GM18508 (cell line): ENCODE results near the gene ATP1B4.
"Not testable (repeated sequence)": the region's sequence is repeated elsewhere in the genome, so short reads cannot be mapped to it uniquely, and the experiment has no call there.

Experiments
- ATAC-seq: cut with Tn5 transposase; IDR thresholded peaks from one replicate; pipeline ENCODE4 v1.9.1; 2021; ENCODE audit warnings: moderate number of reproducible peaks; ENCODE audit not compliant: insufficient read depth, unreplicated experiment

ATP1B4 gene

GRCh38 chrX:120361764-120362305 lies at the start of gene ATP1B4:
ATP1B4 (plus strand) TSS chrX:120362089; CDS start chrX:120362169, 80 bp downstream.
- no peak for ATAC-seq

GRCh38 chrX:120315776-120316175 lies 46.1 kb upstream of the ATP1B4 start:
- no peak for ATAC-seq

GRCh38 chrX:120316587-120317283 lies 45.2 kb upstream of the ATP1B4 start:
- no peak for ATAC-seq

- no peak for ATAC-seq
Measured at GRCh38 chrX:120318411-120318810, 43.5 kb upstream of the ATP1B4 start.

GRCh38 chrX:120321520-120322281 lies 40.2 kb upstream of the ATP1B4 start:
- no peak for ATAC-seq

GRCh38 chrX:120331116-120331515 lies 30.8 kb upstream of the ATP1B4 start:
- ATAC-seq, result no peak

GRCh38 chrX:120332394-120332793 lies 29.5 kb upstream of the ATP1B4 start:
- no peak for ATAC-seq

GRCh38 chrX:120334151-120334550 lies 27.7 kb upstream of the ATP1B4 start:
- no peak for ATAC-seq

GRCh38 chrX:120334603-120335002 lies 27.3 kb upstream of the ATP1B4 start:
- no peak for ATAC-seq

- ATAC-seq, result no peak
Measured at GRCh38 chrX:120335289-120335688, 26.6 kb upstream of the ATP1B4 start.

GRCh38 chrX:120336899-120337298 lies 25.0 kb upstream of the ATP1B4 start:
- ATAC-seq, result no peak

- ATAC-seq, result not testable (repeated sequence)
Measured at GRCh38 chrX:120344566-120344965, 17.3 kb upstream of the ATP1B4 start.

GRCh38 chrX:120350450-120351138 lies 11.3 kb upstream of the ATP1B4 start:
- ATAC-seq, result no peak

- ATAC-seq, result no peak
Measured at GRCh38 chrX:120356084-120356483, 5.8 kb upstream of the ATP1B4 start.

GRCh38 chrX:120357186-120357585 lies 4.7 kb upstream of the ATP1B4 start:
- ATAC-seq, result no peak

GRCh38 chrX:120358737-120359456 lies 3.0 kb upstream of the ATP1B4 start:
- ATAC-seq, result no peak

GRCh38 chrX:120365320-120365719 lies 3.4 kb downstream of the ATP1B4 start:
- ATAC-seq, result no peak

GRCh38 chrX:120365968-120366367 lies 4.1 kb downstream of the ATP1B4 start:
- ATAC-seq, result no peak

- no peak for ATAC-seq
Measured at GRCh38 chrX:120366794-120367193, 4.9 kb downstream of the ATP1B4 start.

- ATAC-seq, result no peak
Measured at GRCh38 chrX:120367402-120368109, 5.7 kb downstream of the ATP1B4 start.
